Stomach (tissue), 4 donors: ENCODE results near the gene COBL.

ENCODE experiments used
- EP300 ChIP-seq: sonication (generic); formaldehyde crosslinking; IDR thresholded peaks from one replicate; pipeline ENCODE4 v1.6.1; 2017; ENCODE audit warnings: antibody characterized with exemption
- POLR2A ChIP-seq, 4 donors: fragments of 450-650 bp; IDR thresholded peaks; one replicate each; pipeline ENCODE4 v1.6.1; 2016; ENCODE audit warnings: antibody characterized with exemption in 4 of 4, control low read depth in 2 of 4, mild to moderate bottlenecking in 1 of 4, moderate library complexity in 1 of 4
- POLR2AphosphoS5 ChIP-seq, 3 donors: sonication (generic); formaldehyde crosslinking; IDR thresholded peaks; one replicate each; pipeline ENCODE4 v1.6.1; 2016; ENCODE audit warnings: antibody characterized with exemption in 3 of 3
- TF ChIP-seq, protein P1 (sequence below), 7 experiments: fragments of 450-650 bp in 4 of 7; fragments of 200-600 bp in 3 of 7; sonication (generic) in 3 of 7; IDR thresholded peaks; one replicate each; pipeline ENCODE4 v1.5.1; 2016 to 2019; ENCODE audit warnings: antibody characterized with exemption in 7 of 7, control low read depth in 2 of 7, mild to moderate bottlenecking in 1 of 7

DNA sequence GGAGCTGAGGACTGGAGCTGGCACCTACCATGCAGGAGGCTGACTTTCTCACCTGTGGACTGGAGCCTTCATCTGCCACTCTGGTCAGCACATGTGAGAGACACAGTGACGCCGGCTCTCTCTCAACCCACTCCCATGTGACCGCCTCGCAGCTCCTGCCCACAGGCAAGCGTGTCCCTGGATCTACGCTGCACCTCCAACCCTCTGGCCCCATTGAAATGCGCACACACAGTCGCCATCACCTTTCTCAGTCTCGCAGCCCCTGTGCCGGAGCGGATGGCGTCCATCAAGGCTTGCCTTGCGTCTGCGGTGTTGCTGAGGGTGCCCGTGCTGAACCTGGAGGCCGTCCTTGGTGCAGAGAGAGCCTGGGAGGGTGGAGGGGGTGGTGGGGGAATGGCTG, 291.7 kb downstream of the COBL start:
- TF ChIP-seq, protein P1, sequence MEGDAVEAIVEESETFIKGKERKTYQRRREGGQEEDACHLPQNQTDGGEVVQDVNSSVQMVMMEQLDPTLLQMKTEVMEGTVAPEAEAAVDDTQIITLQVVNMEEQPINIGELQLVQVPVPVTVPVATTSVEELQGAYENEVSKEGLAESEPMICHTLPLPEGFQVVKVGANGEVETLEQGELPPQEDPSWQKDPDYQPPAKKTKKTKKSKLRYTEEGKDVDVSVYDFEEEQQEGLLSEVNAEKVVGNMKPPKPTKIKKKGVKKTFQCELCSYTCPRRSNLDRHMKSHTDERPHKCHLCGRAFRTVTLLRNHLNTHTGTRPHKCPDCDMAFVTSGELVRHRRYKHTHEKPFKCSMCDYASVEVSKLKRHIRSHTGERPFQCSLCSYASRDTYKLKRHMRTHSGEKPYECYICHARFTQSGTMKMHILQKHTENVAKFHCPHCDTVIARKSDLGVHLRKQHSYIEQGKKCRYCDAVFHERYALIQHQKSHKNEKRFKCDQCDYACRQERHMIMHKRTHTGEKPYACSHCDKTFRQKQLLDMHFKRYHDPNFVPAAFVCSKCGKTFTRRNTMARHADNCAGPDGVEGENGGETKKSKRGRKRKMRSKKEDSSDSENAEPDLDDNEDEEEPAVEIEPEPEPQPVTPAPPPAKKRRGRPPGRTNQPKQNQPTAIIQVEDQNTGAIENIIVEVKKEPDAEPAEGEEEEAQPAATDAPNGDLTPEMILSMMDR (IDR thresholded peaks at IDR 0.05): no peak
- TF ChIP-seq POLR2AphosphoS5 (IDR thresholded peaks at IDR 0.05) (no peak), POLR2A (IDR thresholded peaks at IDR 0.05) (no peak), EP300 (no peak)
